Measurements from ENCODE around the gene PPP2R3C. TPM values are rescaled to one million over a fixed set of nuclear protein-coding genes. Genes with fewer than 3 reads are reported as not detected.

The PPP2R3C gene
- total and polyA plus RNA-seq, 2 of the 13 experiments (the other 11 are each of a cell fraction or from before 2014, with no cell fraction given), result 63.4 to 102 TPM

DNA sequence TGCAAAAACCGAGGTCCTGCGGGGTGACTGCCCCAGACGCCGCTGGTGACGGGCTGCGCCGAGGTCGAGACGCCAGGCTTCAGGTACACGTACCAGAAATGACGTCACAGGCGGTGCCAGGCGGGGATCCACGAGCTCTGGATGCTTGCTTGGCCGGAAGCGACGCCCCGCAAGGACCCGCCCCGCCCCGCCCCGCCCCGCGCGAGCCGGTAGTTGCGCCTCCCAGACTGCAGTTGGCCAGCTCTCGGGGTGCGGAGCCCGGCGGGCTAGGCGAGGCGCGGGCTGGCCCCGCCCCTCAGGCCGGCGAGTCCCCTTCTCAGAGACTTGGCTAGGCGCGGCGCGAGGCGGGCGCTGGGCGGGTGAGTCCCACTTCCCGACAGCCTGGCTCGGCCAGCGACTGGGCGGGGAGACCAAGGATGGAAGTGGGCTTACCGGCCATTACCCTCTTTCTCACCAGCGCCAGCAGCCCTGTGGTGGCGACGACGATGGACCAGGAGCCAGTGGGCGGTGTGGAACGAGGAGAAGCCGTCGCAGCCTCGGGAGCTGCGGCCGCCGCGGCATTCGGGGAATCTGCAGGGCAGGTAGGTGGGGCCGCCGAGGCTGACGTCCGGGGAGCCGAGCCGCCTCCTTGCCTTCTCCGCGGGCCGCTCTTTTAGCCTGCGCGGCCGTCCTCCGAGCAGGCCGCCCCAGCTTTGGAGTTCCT lies 75.6 kb downstream of the PPP2R3C start, which contains the start of gene FAM177A1 (continued):
- TF ChIP-seq AHDC1 (CRISPR knock-in tag; IDR thresholded peaks at IDR 0.05; ENCODE audit: borderline replicate concordance), result peak; percentile 65; the same call in 1 of the 2 replicates
- peak; percentile 86; the same call in 1 of the 2 replicates for TF ChIP-seq SMAD9 (CRISPR knock-in tag; IDR thresholded peaks at IDR 0.05)
- TF ChIP-seq NR2F1 (CRISPR knock-in tag; IDR thresholded peaks at IDR 0.05), result no peak
- no peak; the same call in 1 of the 2 replicates for TF ChIP-seq ZNF652 (CRISPR knock-in tag; IDR thresholded peaks at IDR 0.05; ENCODE audit: borderline replicate concordance, low read depth)
- peak; percentile 83; the same call in 1 of the 3 replicates for TF ChIP-seq MXI1 (IDR thresholded peaks at IDR 0.05; ENCODE audit: borderline replicate concordance, low read depth, low read length)
- TF ChIP-seq ZNF33A (CRISPR knock-in tag; IDR thresholded peaks at IDR 0.05; ENCODE audit: borderline replicate concordance), result peak; percentile 54; the same call in 1 of the 2 replicates
- TF ChIP-seq PRPF4 (IDR thresholded peaks at IDR 0.05; ENCODE audit: low read depth, low read length, poor library complexity, severe bottlenecking), result no peak
- TF ChIP-seq HNRNPK (IDR thresholded peaks at IDR 0.05; ENCODE audit: low read depth, low read length, poor library complexity, severe bottlenecking), result peak; percentile 81
- TF ChIP-seq ZFP36L2 (CRISPR knock-in tag; IDR thresholded peaks at IDR 0.05), result peak; percentile 13; the same call in 1 of the 2 replicates
- TF ChIP-seq RBFOX2 (IDR thresholded peaks at IDR 0.05; ENCODE audit: low read depth, low read length), result peak; percentile 98
- TF ChIP-seq MIXL1 (CRISPR knock-in tag; IDR thresholded peaks at IDR 0.05), result peak; percentile 73
- peak; percentile 98 for TF ChIP-seq ZNF556 (CRISPR knock-in tag; IDR thresholded peaks at IDR 0.05; ENCODE audit: borderline replicate concordance)
- TF ChIP-seq SSRP1 (CRISPR knock-in tag; IDR thresholded peaks at IDR 0.05), result peak; percentile 21; the same call in 1 of the 2 replicates
- peak; percentile 62; the same call in 1 of the 2 replicates for TF ChIP-seq POLR2AphosphoS2 (IDR thresholded peaks at IDR 0.05; ENCODE audit: low read depth, low read length)
- peak; percentile 98 for TF ChIP-seq ZNF782 (CRISPR knock-in tag; IDR thresholded peaks at IDR 0.05; ENCODE audit: borderline replicate concordance)
- peak; percentile 79 for TF ChIP-seq ZBTB20 (CRISPR knock-in tag; IDR thresholded peaks at IDR 0.05; ENCODE audit: borderline replicate concordance, low read depth)
- no peak for TF ChIP-seq THYN1 (CRISPR knock-in tag; IDR thresholded peaks at IDR 0.05; ENCODE audit: borderline replicate concordance, low read depth)
- TF ChIP-seq, protein P1, sequence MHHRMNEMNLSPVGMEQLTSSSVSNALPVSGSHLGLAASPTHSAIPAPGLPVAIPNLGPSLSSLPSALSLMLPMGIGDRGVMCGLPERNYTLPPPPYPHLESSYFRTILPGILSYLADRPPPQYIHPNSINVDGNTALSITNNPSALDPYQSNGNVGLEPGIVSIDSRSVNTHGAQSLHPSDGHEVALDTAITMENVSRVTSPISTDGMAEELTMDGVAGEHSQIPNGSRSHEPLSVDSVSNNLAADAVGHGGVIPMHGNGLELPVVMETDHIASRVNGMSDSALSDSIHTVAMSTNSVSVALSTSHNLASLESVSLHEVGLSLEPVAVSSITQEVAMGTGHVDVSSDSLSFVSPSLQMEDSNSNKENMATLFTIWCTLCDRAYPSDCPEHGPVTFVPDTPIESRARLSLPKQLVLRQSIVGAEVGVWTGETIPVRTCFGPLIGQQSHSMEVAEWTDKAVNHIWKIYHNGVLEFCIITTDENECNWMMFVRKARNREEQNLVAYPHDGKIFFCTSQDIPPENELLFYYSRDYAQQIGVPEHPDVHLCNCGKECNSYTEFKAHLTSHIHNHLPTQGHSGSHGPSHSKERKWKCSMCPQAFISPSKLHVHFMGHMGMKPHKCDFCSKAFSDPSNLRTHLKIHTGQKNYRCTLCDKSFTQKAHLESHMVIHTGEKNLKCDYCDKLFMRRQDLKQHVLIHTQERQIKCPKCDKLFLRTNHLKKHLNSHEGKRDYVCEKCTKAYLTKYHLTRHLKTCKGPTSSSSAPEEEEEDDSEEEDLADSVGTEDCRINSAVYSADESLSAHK (CRISPR knock-in tag; IDR thresholded peaks at IDR 0.05; ENCODE audit: borderline replicate concordance), result 0 out of 2 replicates have a peak, but pooled peaks have one; percentile 23
- TF ChIP-seq TOE1 (CRISPR knock-in tag; IDR thresholded peaks at IDR 0.05), result peak; percentile 69; the same call in 1 of the 2 replicates
- TF ChIP-seq ATF7 (IDR thresholded peaks at IDR 0.05), result peak; percentile 99
- TF ChIP-seq ATF7 (CRISPR knock-in tag; IDR thresholded peaks at IDR 0.05), result peak; percentile 99
